ENCODE measurements around the gene LGALS12.

The LGALS12 gene

GRCh38 chr11:63564784-63565350 is 59.0 kb downstream of the LGALS12 start:
- DNase-seq, result no peak
